Activated T-cell treated with anti-CD3 and anti-CD28 coated beads, Interleukin-2, amount 50 U/mL, for 4 hours (primary cell): ENCODE measurements around the gene CREB5. TPM values are rescaled to one million over a fixed set of nuclear protein-coding genes. Genes with fewer than 3 reads are reported as not detected.

Source experiments
- ATAC-seq, 2 donors: fragments of 200-7000 bp; cut with Tn5 transposase; one replicate each; pipeline ENCODE4 v1.10.0; 2021
- DNase-seq: peaks from one replicate; pipeline ENCODE4 v3.0.0-alpha.2; 2020
- H3K27me3 Mint-ChIP-seq: one replicate; pipeline ENCODE4 v1.8.0; 2021; ENCODE audit warnings: low read depth, mixed read lengths
- H3K36me3 Mint-ChIP-seq: one replicate; pipeline ENCODE4 v1.8.0; 2022; ENCODE audit warnings: mixed read lengths; ENCODE audit not compliant: insufficient read depth
- H3K4me1 Mint-ChIP-seq: one replicate; pipeline ENCODE4 v1.8.0; 2021; ENCODE audit warnings: low read depth, mixed read lengths
- H3K4me3 Mint-ChIP-seq: one replicate; pipeline ENCODE4 v1.8.0; 2021; ENCODE audit warnings: mild to moderate bottlenecking, moderate library complexity, mixed read lengths
- H3K9me3 Mint-ChIP-seq: one replicate; pipeline ENCODE4 v1.8.0; 2021; ENCODE audit warnings: mixed read lengths
- total RNA-seq, 3 donors: library from RNA; stranded (reverse); gene quantifications; one replicate each; pipeline ENCODE4 v1.2.1, GENCODE V29; 2021

CREB5 gene
- total RNA-seq, 3 donors from 2014 or later = 0.37 to 0.81 (median 0.68) TPM

DNA sequence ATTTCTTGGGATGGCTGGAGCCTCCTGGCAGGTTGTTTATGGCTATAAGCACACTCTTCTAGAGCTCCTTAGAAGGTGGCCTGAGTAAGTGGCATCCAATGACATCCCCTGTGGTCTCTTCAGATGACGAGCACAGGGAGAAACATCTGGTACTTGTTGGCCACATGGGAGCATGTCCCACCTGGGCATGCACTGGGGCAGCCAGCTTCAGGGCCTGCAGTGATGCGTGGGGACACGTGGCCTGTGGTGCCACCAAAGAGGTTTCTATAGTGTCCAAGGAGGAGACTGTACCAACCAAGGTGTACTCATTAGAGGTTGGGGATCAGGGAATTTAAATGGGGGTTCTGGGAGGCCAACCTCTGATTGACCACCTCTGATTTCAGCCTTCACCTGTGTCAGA is 420.4 kb downstream of the CREB5 start:
- no peaks in the 10 kb centered on the region for H3K4me1 Mint-ChIP-seq
- no peaks in the 10 kb centered on the region for H3K36me3 Mint-ChIP-seq
- DNase-seq (no peak), ATAC-seq (no peak)
- no peak overlapping the region for H3K4me3 Mint-ChIP-seq
- H3K9me3 Mint-ChIP-seq = no peaks in the 10 kb centered on the region
- H3K27me3 Mint-ChIP-seq = no peaks in the 10 kb centered on the region

DNA sequence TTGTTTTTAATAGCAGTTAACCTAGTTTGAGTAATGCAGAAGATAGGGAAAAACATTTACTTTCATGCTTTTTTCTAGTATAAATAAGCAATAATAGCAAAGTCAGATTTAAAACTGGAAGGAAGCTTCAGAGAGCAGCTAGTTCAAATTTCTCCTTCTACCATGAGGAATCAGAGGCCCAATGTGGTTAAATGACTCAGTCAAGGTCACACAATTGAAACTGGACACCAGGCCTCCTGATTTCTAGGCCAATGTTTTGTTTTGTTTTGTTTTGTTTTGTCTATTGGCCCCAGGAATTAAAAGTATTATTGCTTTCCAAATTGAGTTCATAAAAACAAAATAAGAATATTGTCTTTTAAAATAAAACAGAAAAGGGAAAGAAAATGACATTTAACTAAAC is 423.5 kb downstream of the CREB5 start:
- no peak for ATAC-seq
- H3K27me3 Mint-ChIP-seq = peaks cover 3% of the 10 kb centered on the region
- H3K4me1 Mint-ChIP-seq = no peaks in the 10 kb centered on the region
- H3K9me3 Mint-ChIP-seq = no peaks in the 10 kb centered on the region
- H3K36me3 Mint-ChIP-seq = no peaks in the 10 kb centered on the region
- no peak for DNase-seq
- H3K4me3 Mint-ChIP-seq = no peak overlapping the region

DNA sequence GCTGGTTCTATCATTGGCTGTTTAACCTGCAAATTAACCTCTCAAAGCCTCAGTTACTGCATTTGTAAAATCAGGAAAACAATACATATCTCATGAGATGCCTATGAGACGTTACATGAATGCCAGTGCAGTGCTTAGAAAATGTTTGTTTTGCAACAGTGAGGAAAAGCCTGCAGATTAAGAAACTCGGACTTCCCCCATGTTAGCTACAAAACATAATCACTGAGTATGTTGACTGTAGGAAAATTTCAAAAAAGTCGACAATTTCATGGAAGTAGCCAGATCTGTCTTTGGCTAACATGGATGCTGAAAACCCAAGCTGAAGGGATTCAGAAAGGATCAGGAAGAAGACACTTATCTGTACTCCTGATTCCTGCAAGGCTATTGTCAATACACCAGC is 424.4 kb downstream of the CREB5 start:
- DNase-seq = no peak
- Mint-ChIP-seq H3K27me3 (peaks cover 6% of the 10 kb centered on the region), H3K4me1 (no peaks in the 10 kb centered on the region), H3K36me3 (no peaks in the 10 kb centered on the region), H3K9me3 (no peaks in the 10 kb centered on the region), H3K4me3 (no peak overlapping the region)
- ATAC-seq = no peak

DNA sequence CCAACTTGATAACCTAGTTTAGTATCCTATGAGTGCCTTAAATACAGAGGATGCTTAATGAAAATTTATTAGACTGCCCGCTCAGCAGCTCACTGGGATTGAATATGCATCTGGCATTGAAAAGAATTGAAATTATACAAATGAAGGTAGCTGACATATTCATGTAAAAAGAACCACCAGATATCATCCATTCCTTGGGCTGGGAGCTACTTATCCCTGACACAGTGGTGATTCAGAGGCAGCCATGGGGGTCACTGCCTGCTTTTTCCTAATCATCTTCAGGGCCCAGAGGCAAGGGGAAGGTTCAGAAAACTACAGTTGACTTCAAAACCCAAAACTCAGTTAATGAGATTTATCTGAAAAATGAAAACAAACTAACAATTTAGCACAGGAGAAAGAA is 424.9 kb downstream of the CREB5 start:
- ATAC-seq = no peak
- Mint-ChIP-seq H3K36me3 (no peaks in the 10 kb centered on the region), H3K4me1 (no peaks in the 10 kb centered on the region)

DNA sequence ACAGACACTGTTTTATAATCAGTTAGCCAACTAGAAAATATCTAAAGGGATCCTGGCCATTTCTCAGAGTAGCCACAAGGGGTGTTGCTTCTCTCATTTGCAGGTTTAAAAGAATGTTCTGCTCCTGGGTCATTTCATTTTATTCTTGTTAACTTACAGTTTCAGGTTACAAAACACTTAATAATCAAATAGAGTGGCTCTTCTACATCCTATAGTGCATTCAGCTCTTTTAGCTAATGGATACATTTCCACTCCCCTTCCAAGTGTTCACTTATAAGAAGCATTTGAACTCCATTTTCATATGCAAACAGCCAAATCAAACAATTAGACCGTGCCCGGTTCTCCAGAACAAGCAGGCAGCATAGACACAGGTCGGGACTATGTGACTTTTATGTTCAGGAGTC is 428.3 kb downstream of the CREB5 start:
- H3K9me3 Mint-ChIP-seq = no peaks in the 10 kb centered on the region
- no peak overlapping the region for H3K4me3 Mint-ChIP-seq
- H3K4me1 Mint-ChIP-seq = no peaks in the 10 kb centered on the region
- DNase-seq (no peak), ATAC-seq (no peak)
- peaks cover 28% of the 10 kb centered on the region for H3K27me3 Mint-ChIP-seq
- no peaks in the 10 kb centered on the region for H3K36me3 Mint-ChIP-seq

More for the DNA sequence above, 424.9 kb downstream of the CREB5 start:
- Mint-ChIP-seq H3K27me3 (peaks cover 9% of the 10 kb centered on the region), H3K9me3 (no peaks in the 10 kb centered on the region), H3K4me3 (no peak overlapping the region)
- DNase-seq = no peak

DNA sequence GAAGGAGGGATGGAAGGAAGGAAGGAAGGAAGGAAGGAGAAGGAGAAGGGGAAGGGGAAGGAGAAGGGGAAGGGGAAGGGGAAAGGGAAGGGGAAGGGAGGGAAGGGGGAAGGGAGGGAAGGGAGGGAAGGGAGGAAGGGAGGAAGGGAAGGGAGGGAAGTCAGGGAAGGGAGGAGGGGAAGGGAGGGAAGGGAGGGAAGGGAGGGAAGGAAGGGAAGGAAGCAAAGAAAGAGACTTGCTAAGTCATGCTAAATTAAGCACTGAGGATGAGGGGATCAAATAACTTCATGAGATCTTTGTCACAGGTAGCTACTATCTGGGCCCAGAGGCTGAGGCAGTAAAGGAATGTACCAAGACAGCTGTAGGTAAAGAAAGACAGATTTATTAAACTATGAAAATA is 429.4 kb downstream of the CREB5 start:
- no peaks in the 10 kb centered on the region for H3K4me1 Mint-ChIP-seq
- DNase-seq (no peak), ATAC-seq (no peak)
- H3K9me3 Mint-ChIP-seq = no peaks in the 10 kb centered on the region
- no peak overlapping the region for H3K4me3 Mint-ChIP-seq
- peaks cover 33% of the 10 kb centered on the region for H3K27me3 Mint-ChIP-seq
- no peaks in the 10 kb centered on the region for H3K36me3 Mint-ChIP-seq

DNA sequence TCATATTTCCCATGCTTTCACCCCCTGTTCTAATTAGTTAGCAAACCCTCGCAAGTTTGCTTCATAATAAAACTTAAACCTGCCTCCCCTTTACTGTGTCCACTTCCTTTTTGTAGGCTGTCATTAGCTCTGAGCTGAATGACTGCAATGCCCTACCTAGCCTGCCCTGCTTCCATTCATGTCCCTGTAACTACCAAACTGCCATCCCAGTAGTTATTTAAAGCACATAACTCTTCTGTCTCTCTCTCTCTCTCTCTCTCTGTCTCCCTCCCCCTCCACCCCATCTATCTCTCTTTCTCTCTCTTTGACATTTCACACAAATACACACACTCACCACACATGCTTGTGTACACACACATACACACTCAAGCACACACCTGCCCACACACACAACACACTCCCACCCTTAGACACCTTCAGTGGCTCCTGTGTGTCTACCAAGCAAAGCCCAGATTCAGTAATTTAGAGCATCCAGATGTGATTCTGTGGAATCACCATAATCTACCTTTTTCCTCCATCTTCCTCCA is 430.5 kb downstream of the CREB5 start:
- peaks cover 34% of the 10 kb centered on the region for H3K27me3 Mint-ChIP-seq
- DNase-seq = no peak

DNA sequence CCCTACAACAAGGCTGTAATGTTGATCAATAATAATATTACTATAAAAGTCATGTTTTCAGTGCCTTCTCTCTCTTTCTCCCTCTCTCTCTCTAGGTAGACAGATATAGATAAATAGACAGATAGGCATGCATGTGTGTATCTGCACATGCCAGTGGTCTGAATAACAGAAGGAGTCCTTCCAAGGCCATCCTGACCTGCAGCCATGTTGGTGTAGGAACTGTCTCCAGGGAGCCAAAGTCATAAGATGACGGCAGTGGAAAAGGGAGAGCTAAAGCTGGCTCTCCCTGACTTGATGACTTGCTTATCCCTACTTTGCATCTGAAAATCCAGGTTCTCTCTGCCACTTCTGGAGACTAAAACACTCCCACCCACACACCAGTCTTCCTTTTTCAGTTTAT is 432.8 kb downstream of the CREB5 start:
- peaks cover 37% of the 10 kb centered on the region for H3K27me3 Mint-ChIP-seq
- no peaks in the 10 kb centered on the region for H3K4me1 Mint-ChIP-seq
- ATAC-seq (no peak), DNase-seq (no peak)
- H3K4me3 Mint-ChIP-seq = no peak overlapping the region
- no peaks in the 10 kb centered on the region for H3K36me3 Mint-ChIP-seq
- no peaks in the 10 kb centered on the region for H3K9me3 Mint-ChIP-seq

More for the DNA sequence above, 430.5 kb downstream of the CREB5 start:
- Mint-ChIP-seq H3K36me3 (no peaks in the 10 kb centered on the region), H3K4me1 (no peaks in the 10 kb centered on the region), H3K4me3 (no peak overlapping the region), H3K9me3 (no peaks in the 10 kb centered on the region)
- no peak for ATAC-seq

DNA sequence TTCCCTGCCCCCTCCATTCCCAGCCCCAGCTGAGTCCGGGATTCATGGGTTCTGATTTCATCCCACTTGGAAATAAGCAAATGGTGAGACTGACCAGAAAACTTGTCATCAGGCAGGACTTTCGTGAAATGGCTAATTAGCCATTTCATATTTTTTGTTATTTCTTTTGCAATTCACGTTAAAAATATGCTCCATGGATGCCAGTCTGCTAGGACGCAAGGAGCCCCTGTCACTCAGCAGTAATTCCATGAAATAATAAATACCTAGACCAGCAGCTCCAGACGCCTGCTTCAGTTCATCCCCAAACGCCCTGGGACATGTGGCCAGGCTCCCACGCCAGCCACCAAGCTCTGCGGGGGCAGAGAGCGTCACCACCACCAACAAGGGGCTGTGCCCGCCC is 434.9 kb downstream of the CREB5 start:
- no peaks in the 10 kb centered on the region for H3K4me1 Mint-ChIP-seq
- H3K4me3 Mint-ChIP-seq = no peak overlapping the region

DNA sequence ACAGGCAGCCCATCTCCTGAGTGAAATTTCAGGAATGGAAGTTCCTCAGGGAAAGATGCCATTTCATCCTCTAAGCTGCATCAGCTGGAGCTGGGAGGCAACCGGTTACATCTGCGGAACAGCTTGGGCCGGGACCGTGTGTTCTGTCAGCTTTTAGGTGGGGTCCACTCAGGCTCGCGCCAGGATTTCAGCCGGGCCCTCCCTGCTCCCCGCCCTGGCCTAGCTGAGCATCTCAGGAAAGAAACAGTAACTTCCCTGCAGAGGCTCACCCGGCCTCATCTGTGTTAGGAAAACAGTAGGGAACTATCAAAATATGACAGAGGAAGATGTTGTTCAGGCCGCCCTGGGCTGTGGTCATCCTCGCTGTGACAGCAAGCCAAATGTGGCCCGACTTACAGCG is 435.4 kb downstream of the CREB5 start:
- no peak for DNase-seq
- H3K4me1 Mint-ChIP-seq = no peaks in the 10 kb centered on the region

More for the DNA sequence above, 434.9 kb downstream of the CREB5 start:
- H3K27me3 Mint-ChIP-seq = peaks cover 34% of the 10 kb centered on the region
- no peak for ATAC-seq
- no peak for DNase-seq
- H3K9me3 Mint-ChIP-seq = no peaks in the 10 kb centered on the region
- H3K36me3 Mint-ChIP-seq = no peaks in the 10 kb centered on the region

DNA sequence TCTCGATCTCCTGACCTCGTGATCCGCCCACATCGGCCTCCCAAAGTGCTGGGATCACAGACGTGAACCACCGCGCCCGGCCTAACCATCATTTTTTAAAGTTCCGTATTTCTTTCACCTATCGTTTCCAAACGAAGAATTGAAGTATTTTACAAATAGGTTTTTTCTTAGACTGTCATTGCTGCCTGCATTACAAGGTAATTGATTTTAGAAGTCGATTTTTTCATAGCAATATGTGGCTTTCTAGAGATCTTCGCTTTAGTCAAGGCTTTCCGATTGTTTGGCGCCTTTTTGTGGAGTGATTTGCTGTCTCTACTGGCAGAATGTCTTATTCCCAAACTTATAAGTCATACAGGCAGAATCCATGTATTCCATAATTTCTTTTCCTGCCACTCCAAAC is 436.6 kb downstream of the CREB5 start:
- H3K9me3 Mint-ChIP-seq = no peaks in the 10 kb centered on the region

More for the DNA sequence above, 435.4 kb downstream of the CREB5 start:
- H3K36me3 Mint-ChIP-seq = no peaks in the 10 kb centered on the region
- H3K9me3 Mint-ChIP-seq = no peaks in the 10 kb centered on the region
- H3K27me3 Mint-ChIP-seq = peaks cover 31% of the 10 kb centered on the region
- H3K4me3 Mint-ChIP-seq = no peak overlapping the region
- ATAC-seq = no peak

DNA sequence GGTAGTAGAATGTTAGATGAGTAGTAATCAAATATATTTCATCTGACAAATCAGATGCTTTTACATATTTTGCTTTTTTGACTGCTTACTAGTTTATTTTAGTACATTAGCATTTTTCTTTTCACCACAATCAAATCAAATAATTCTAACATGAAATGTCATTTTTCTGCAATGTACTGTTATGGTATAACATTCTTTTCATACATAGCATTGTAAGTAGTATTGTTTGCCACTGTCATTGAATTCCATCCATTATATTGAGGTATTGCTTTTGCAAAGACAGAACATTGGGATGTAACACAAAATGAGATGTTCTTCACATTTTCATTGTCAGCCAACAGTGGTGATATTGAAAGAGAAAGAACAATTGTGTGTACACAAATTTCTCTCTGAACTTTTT is 438.4 kb downstream of the CREB5 start:
- no peak overlapping the region for H3K4me3 Mint-ChIP-seq
- DNase-seq = no peak
- H3K4me1 Mint-ChIP-seq = peaks cover 10% of the 10 kb centered on the region
- H3K27me3 Mint-ChIP-seq = peaks cover 42% of the 10 kb centered on the region
- H3K9me3 Mint-ChIP-seq = no peaks in the 10 kb centered on the region
- no peaks in the 10 kb centered on the region for H3K36me3 Mint-ChIP-seq
- ATAC-seq = no peak

More for the DNA sequence above, 436.6 kb downstream of the CREB5 start:
- no peak overlapping the region for H3K4me3 Mint-ChIP-seq
- peaks cover 7% of the 10 kb centered on the region for H3K4me1 Mint-ChIP-seq
- peaks cover 33% of the 10 kb centered on the region for H3K27me3 Mint-ChIP-seq
- ATAC-seq (no peak), DNase-seq (no peak)
- H3K36me3 Mint-ChIP-seq = no peaks in the 10 kb centered on the region

DNA sequence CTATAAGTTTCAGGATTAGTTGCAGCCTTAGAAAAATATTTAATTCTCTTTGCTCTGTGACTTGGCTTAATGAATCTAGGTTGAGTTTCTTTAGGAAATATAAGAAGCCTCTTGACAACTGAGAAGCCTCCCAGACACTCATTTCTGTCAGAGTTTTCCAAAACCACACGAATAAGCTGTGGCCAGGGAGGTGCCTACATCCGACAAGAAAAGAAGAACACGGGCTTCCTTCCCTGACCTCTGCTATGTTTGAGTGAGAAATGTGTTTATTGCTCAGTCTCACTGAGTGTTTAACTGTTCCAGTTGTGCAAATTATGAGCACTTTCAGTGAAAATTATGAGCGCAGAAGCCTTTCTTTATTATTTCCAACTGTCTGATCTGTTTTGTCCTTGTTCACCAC is 440.8 kb downstream of the CREB5 start:
- Mint-ChIP-seq H3K4me1 (peaks cover 10% of the 10 kb centered on the region), H3K9me3 (no peaks in the 10 kb centered on the region), H3K36me3 (no peaks in the 10 kb centered on the region), H3K4me3 (peak overlapping the region; percentile 69), H3K27me3 (peaks cover 52% of the 10 kb centered on the region)
- DNase-seq (no peak), ATAC-seq (no peak)

DNA sequence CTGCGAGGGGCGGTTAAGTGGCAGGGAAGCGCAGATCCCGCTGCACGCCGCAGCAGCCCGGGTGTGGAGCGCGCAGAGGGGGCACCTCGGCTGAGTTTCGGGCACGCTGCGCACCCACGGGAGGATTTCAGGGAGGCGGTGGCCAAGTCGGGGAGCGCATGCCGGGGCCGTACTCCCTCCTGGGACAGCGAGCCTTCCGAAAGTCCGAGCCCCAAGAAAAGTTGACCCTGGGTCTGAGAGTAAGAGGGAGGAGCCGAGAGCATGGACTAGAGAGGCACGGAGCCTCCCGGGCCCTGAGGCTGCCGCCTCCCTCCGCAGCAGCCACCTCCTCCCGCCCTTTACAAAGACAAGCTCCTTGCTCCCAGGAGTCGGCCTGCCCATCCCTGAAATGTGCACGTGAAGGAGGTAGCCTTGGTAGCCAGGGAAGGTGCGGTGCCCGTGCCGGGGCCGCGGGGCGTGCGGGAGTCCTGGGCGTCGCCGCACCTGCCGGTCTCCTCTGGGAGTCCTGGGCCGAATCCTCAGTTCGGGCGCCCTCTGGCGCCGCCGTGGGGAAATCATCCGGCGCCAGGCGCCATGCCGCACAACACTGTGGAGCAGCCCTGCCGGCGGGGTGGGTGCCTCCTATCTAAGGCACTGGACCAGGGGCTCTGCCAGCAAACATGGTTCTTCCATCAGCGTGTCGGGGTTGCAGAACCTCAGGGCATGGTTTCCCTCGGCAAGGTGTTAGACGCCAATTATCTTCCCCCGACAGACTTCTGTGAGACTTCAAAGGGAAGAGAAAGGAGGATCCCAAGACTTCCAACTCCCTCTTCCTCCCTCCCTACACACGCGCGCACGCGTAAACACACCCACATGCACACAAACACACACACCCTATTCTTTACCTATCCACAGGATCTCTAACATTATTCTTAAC is 441.8 kb downstream of the CREB5 start:
- no peaks in the 10 kb centered on the region for H3K36me3 Mint-ChIP-seq
- ATAC-seq (peak; percentile 97 to 99), DNase-seq (peak; percentile 58)
- H3K4me3 Mint-ChIP-seq = peak overlapping the region; percentile 69
- no peaks in the 10 kb centered on the region for H3K9me3 Mint-ChIP-seq
- H3K27me3 Mint-ChIP-seq = peaks cover 55% of the 10 kb centered on the region
- peaks cover 10% of the 10 kb centered on the region for H3K4me1 Mint-ChIP-seq

DNA sequence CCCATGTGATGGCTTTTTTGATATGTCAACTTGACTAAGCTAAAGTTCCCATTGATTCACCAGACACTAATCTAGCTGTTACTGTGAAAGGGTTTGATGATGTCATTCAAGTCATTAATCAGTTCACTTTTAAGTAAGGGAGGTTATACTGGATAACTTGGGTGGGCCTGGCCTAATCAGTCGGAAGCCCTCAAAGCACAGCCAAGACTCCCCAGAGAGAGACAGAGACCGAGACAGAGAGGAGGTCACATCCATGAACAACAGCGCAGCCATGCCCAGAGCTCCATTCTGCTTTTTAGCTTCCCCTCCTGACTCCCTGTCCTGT is 442.4 kb downstream of the CREB5 start:
- no peak for DNase-seq
- Mint-ChIP-seq H3K4me3 (peak overlapping the region; percentile 39), H3K4me1 (peaks cover 10% of the 10 kb centered on the region), H3K27me3 (peaks cover 58% of the 10 kb centered on the region), H3K36me3 (no peaks in the 10 kb centered on the region), H3K9me3 (no peaks in the 10 kb centered on the region)
- no peak for ATAC-seq
